ENCODE results near the gene LRP5. TPM values are rescaled to one million over a fixed set of nuclear protein-coding genes. Genes with fewer than 3 reads are reported as not detected.

Gene LRP5
- total RNA-seq, 4 donors from 2014 or later = 22.3 to 43.2 (median 33.8) TPM

DNA sequence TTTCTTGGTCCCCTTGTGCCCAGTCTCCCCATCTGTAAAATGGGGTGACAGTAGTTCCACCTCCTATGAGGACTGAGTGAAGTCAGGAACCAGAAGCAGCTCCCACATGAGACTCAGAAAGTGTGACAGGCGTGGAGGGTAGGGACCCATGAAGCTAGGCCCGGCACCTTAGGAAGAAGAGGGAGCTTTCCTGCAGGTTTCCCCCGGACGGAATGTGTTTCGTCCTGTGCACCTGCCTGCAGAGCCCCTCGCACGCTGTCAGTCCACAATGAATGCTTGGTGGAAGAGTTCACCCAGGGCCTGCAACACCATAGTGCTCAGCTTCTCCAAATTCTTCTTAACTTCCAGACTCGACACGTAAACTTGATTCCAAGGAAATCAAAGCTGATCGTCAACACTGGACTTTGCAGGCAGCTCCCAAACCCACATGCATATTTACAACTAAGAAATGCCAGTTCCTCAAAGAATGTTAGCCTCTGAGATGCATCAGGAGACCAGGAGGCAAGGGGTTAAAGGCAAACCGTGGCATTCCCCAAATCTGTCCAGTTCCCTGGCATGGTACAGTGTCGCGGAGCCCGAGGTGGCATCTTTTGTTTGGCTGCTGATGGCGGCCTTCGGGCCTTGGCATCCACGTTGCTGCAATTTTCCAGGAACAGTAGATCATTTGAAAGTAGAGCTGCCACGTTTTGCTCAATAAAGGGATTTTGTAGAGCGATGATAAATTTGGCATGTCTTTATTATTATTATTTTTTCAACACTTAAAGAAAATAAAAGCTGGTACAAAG, 15.4 kb downstream of the LRP5 start:
- H3K27ac ChIP-seq = peak overlapping the region in 3 of 4 donors; percentile 50 to 78 (median 68)
- 28 to 48% methylated on average over 17 to 19 of the region's 19 CpGs for WGBS, 2 donors
- TF ChIP-seq, protein P1, sequence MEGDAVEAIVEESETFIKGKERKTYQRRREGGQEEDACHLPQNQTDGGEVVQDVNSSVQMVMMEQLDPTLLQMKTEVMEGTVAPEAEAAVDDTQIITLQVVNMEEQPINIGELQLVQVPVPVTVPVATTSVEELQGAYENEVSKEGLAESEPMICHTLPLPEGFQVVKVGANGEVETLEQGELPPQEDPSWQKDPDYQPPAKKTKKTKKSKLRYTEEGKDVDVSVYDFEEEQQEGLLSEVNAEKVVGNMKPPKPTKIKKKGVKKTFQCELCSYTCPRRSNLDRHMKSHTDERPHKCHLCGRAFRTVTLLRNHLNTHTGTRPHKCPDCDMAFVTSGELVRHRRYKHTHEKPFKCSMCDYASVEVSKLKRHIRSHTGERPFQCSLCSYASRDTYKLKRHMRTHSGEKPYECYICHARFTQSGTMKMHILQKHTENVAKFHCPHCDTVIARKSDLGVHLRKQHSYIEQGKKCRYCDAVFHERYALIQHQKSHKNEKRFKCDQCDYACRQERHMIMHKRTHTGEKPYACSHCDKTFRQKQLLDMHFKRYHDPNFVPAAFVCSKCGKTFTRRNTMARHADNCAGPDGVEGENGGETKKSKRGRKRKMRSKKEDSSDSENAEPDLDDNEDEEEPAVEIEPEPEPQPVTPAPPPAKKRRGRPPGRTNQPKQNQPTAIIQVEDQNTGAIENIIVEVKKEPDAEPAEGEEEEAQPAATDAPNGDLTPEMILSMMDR (IDR thresholded peaks at IDR 0.05) = no peak
- TF ChIP-seq POLR2A (IDR thresholded peaks at IDR 0.05) = no peak
- no peak for TF ChIP-seq EP300 (IDR thresholded peaks at IDR 0.05)
- no peak overlapping the region for H3K4me3 ChIP-seq
- H3K36me3 ChIP-seq = no peaks in the 10 kb centered on the region
- no peak for DNase-seq (ENCODE audit: low spot score in 2 of 2)
- H3K4me1 ChIP-seq = peaks cover 4 to 91% (median 52%) of the 10 kb centered on the region in 4 donors
- H3K9me3 ChIP-seq = no peaks in the 10 kb centered on the region
- no peaks in the 10 kb centered on the region for H3K27me3 ChIP-seq

DNA sequence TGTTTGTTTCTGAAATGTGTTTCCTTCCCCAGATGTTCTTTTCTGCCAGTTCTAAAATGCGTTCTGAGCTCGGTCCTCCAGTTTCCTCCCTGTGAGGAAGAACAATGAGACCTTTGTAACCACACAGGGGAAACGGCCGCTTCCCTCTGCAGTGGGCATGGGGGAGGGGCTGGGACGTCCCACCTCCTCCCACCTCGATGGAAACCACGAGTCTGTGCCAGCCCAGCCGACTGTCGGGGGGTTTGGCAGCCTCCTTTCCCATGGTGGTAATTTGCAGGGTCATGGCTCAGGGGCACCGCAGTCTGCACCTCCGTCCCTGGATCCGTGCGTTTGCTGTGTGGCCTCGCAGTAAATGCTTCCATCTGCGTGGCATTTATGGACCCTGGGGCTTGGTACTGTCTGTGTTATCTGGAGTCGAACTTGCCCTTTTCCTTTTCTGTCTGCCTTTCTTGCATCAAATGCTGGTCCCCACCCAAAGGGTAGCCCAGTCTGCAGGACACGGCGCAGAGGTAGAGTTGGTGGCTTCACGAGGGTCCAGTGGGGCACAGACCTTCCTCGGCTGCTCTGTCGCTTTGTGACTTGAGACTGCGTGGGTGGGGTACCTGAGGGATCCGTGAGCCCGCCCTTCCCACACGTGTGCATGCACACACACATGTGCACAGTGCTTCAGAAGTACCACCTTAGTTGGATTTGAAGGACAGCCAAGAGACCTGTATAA, 16.1 kb downstream of the LRP5 start:
- Histone ChIP-seq H3K27ac (peak overlapping the region in 3 of 4 donors; percentile 1 to 78 (median 68)), H3K27me3 (no peaks in the 10 kb centered on the region), H3K36me3 (no peaks in the 10 kb centered on the region), H3K4me3 (no peak overlapping the region), H3K4me1 (peaks cover 4 to 95% (median 52%) of the 10 kb centered on the region in 4 donors), H3K9me3 (no peaks in the 10 kb centered on the region)
- WGBS, 2 donors = 26 to 28% methylated on average over 25 of the region's 25 CpGs
- no peak for DNase-seq (ENCODE audit: low spot score in 2 of 2)
- TF ChIP-seq, protein P1 (IDR thresholded peaks at IDR 0.05) = no peak
- peak in 1 of 2 donors; percentile 67 for TF ChIP-seq EP300 (IDR thresholded peaks at IDR 0.05)

DNA sequence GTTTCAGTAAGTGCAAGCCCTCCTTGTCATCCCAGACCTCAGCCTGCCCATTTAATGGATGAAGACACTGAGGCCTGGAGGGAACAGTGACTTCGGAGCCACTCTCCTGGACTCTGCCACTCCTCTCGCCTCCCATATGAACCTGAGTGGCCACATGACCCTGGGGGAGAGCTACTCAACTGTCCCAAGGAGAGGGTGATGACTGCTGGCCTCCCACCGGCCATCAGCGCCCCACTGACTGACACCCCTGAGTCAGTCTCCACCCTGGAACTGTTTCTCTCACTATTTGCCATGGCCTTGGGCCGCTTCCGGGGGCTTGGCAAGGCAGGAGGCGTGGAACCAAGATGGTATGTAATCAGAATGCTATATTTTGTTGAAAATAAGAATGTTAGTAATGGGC, 17.1 kb downstream of the LRP5 start:
- no peak for DNase-seq (ENCODE audit: low spot score in 2 of 2)
- Histone ChIP-seq H3K9me3 (no peaks in the 10 kb centered on the region), H3K36me3 (no peaks in the 10 kb centered on the region), H3K27me3 (no peaks in the 10 kb centered on the region), H3K27ac (peak overlapping the region in 2 of 4 donors; percentile 68 to 78), H3K4me3 (no peak overlapping the region), H3K4me1 (peaks cover 4 to 86% (median 52%) of the 10 kb centered on the region in 4 donors)
- WGBS, 2 donors = 67 to 68% methylated on average over 7 of the region's 7 CpGs
- no peak for TF ChIP-seq EP300 (IDR thresholded peaks at IDR 0.05)
- TF ChIP-seq, protein P1 (IDR thresholded peaks at IDR 0.05) = no peak
- no peak for TF ChIP-seq POLR2A (IDR thresholded peaks at IDR 0.05)

DNA sequence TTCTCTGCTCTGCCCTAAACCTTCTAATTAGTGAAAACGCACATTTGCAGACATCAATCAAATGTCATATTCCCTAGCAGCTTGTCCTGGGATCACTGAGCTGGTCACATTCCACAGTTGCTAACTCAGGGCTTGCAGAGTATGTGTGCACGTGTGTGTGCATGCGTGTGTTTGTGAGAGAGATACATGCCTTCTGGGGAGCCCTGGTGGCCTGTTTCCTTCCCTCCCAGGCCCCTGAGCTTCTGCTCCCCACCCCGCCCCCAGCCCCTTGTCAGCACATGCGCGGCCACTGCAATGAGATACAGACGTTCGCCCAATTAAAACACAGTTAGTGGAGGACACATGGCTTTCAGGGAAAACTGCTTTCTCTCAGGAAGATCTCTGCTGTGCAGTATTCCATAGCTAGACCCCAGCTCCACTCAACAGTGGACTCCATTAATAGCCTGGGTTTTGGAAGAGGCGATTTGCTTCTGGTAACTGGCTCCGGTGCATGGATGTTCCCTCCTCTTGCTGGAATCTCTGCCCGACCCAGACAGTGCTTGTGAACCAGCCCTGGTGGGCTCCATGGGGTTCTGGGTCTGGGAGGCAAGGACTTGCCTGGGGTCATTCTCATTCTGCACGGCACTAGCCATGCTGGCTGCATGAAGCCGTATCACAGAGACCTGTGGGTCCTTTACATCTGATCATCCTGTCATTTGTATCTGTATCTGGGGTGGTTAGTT, 17.7 kb downstream of the LRP5 start:
- DNase-seq (ENCODE audit: low spot score in 2 of 2) = no peak
- no peak overlapping the region for H3K4me3 ChIP-seq
- no peaks in the 10 kb centered on the region for H3K9me3 ChIP-seq
- H3K36me3 ChIP-seq = no peaks in the 10 kb centered on the region
- H3K27me3 ChIP-seq = no peaks in the 10 kb centered on the region
- H3K27ac ChIP-seq = peak overlapping the region in 3 of 4 donors; percentile 23 to 68 (median 40)
- TF ChIP-seq, protein P1 (IDR thresholded peaks at IDR 0.05) = no peak
- TF ChIP-seq POLR2A (IDR thresholded peaks at IDR 0.05) (no peak), EP300 (IDR thresholded peaks at IDR 0.05) (no peak)
- H3K4me1 ChIP-seq = peaks cover 4 to 80% (median 52%) of the 10 kb centered on the region in 4 donors
- 59 to 60% methylated on average over 12 of the region's 13 CpGs for WGBS, 2 donors
